A549 (cell line): ENCODE data around the gene RANBP17. TPM values are rescaled to one million over a fixed set of nuclear protein-coding genes. Genes with fewer than 3 reads are reported as not detected.
"Not testable (repeated sequence)": the region's sequence is repeated elsewhere in the genome, so short reads cannot be mapped to it uniquely, and the experiment has no call there.

Source experiments
- ATAC-seq, 2 experiments: fragments of 200-7000 bp in 1 of 2; fragments of >200 bp in 1 of 2; cut with Nextera tagmentation in 1 of 2; cut with Tn5 transposase in 1 of 2; 3 replicates each; pipeline versions ENCODE4 v1.8.0 to v1.9.1; 2018 to 2020; ENCODE audit warnings: mild to moderate bottlenecking in 1 of 2, moderate library complexity in 1 of 2
- CTCF ChIA-PET: fragments of 300-600 bp; sonication (Branson Sonifier 250); formaldehyde crosslinking; extraction: SDS; loops from one replicate; lab custom pipeline; 2021; ENCODE audit warnings: antibody characterized with exemption, inconsistent platforms; lab: Yijun Ruan, JAX
- POLR2A ChIA-PET: fragments of 350-600 bp; formaldehyde crosslinking; extraction: SDS; loops from one replicate; lab custom pipeline; 2021; ENCODE audit warnings: antibody characterized with exemption, inconsistent platforms; lab: Yijun Ruan, JAX
- DNase-seq, 2 experiments: peaks; one replicate each; pipeline versions ENCODE4 v3.0.0 to v3.0.0-alpha.2; 2011 to 2016; ENCODE audit warnings: low read depth in 1 of 2, low spot score in 1 of 2
- FAIRE-seq: peaks from 2 replicates; lab custom pipeline; 2011; peaks lifted over from hg19 to GRCh38; lab: Jason Lieb, UNC
- H3K27ac ChIP-seq, 2 experiments: fragments of >200 bp; sonication (Bioruptor Twin); formaldehyde crosslinking; 3 replicates each; pipeline ENCODE4 v1.5.1; 2016 to 2017
- H3K4me1 ChIP-seq: fragments of >200 bp; sonication (Bioruptor Twin); formaldehyde crosslinking; 3 replicates; pipeline ENCODE4 v1.6.1; 2016
- H3K4me2 ChIP-seq: fragments of >200 bp; sonication (Bioruptor Twin); formaldehyde crosslinking; 3 replicates; pipeline ENCODE4 v1.6.1; 2016
- H3K4me3 ChIP-seq: fragments of >200 bp; sonication (Bioruptor Twin); formaldehyde crosslinking; 3 replicates; pipeline ENCODE4 v1.5.1; 2016
- H3K9me3 ChIP-seq: fragments of >200 bp; sonication (Bioruptor Twin); formaldehyde crosslinking; 3 replicates; pipeline ENCODE4 v1.6.1; 2016
- CBX8 ChIP-seq: fragments of 200-600 bp; sonication (generic); IDR thresholded peaks from 2 replicates; pipeline ENCODE4 v1.6.1; 2016
- CEBPB ChIP-seq, 2 experiments: fragments of >200 bp in 1 of 2; sonication (Bioruptor Twin) in 1 of 2; formaldehyde crosslinking in 1 of 2; IDR thresholded peaks; 2 replicates each; pipeline ENCODE4 v1.6.1; 2012 to 2016
- CHD4 ChIP-seq: fragments of 200-600 bp; sonication (generic); IDR thresholded peaks from 2 replicates; pipeline ENCODE4 v1.6.1; 2016; ENCODE audit warnings: antibody characterized with exemption, mild to moderate bottlenecking, borderline replicate concordance
- EP300 ChIP-seq, 2 experiments: fragments of >200 bp; sonication (Bioruptor Twin); formaldehyde crosslinking; IDR thresholded peaks; 2 replicates in 1 of 2; 3 replicates in 1 of 2; pipeline ENCODE4 v1.6.1; 2016 to 2017
- GATA3 ChIP-seq: IDR thresholded peaks from 2 replicates; pipeline ENCODE4 v1.6.1; 2012; ENCODE audit warnings: borderline replicate concordance
- HDAC2 ChIP-seq: fragments of 200-600 bp; sonication (generic); IDR thresholded peaks from 2 replicates; pipeline ENCODE4 v1.6.1; 2016
- HEYL ChIP-seq: fragments of 250-450 bp; sonication (Bioruptor Pico); IDR thresholded peaks from 2 replicates; pipeline ENCODE4 v1.8.0; 2021; ENCODE audit warnings: mild to moderate bottlenecking, moderate library complexity
- HOXA7 ChIP-seq: fragments of 250-450 bp; sonication (Bioruptor Pico); IDR thresholded peaks from 2 replicates; pipeline ENCODE4 v1.5.0; 2020; ENCODE audit warnings: mild to moderate bottlenecking, moderate library complexity
- JUN ChIP-seq, 2 experiments: fragments of >200 bp; sonication (Bioruptor Twin); formaldehyde crosslinking; IDR thresholded peaks; 2 replicates in 1 of 2; 3 replicates in 1 of 2; pipeline ENCODE4 v1.6.1; 2016 to 2017
- JUNB ChIP-seq: fragments of >200 bp; sonication (Bioruptor Twin); formaldehyde crosslinking; IDR thresholded peaks from 2 replicates; pipeline ENCODE4 v1.6.1; 2016
- MAFK ChIP-seq: fragments of 450-650 bp; IDR thresholded peaks from 2 replicates; pipeline ENCODE4 v1.6.1; 2014; ENCODE audit not compliant: partially characterized antibody
- MAX ChIP-seq: IDR thresholded peaks from 2 replicates; pipeline ENCODE4 v1.6.1; 2012
- POLR2A ChIP-seq: IDR thresholded peaks from 2 replicates; pipeline ENCODE4 v1.6.1; 2012; ENCODE audit warnings: mild to moderate bottlenecking, low read length
- RARB ChIP-seq: fragments of 250-450 bp; sonication (Bioruptor Pico); IDR thresholded peaks from 2 replicates; pipeline ENCODE4 v1.8.0; 2021; ENCODE audit warnings: mild to moderate bottlenecking, moderate library complexity
- RCOR1 ChIP-seq: fragments of 150-350 bp; IDR thresholded peaks from 2 replicates; pipeline ENCODE4 v1.6.1; 2014; ENCODE audit warnings: antibody characterized with exemption, low read length, low read depth
- SMC3 ChIP-seq: fragments of >200 bp; sonication (Bioruptor Twin); formaldehyde crosslinking; IDR thresholded peaks from 3 replicates; pipeline ENCODE4 v1.6.1; 2018; ENCODE audit warnings: inconsistent platforms
- TP53 ChIP-seq: fragments of 250-450 bp; sonication (Bioruptor Pico); IDR thresholded peaks from 2 replicates; pipeline ENCODE4 v1.5.0; 2021; ENCODE audit warnings: mild to moderate bottlenecking, moderate library complexity
- ZFP36 ChIP-seq: fragments of 450-650 bp; IDR thresholded peaks from 2 replicates; pipeline ENCODE4 v1.6.1; 2014; ENCODE audit warnings: borderline replicate concordance; ENCODE audit not compliant: partially characterized antibody
- WGBS: methylation state at CpG from one replicate; pipeline ENCODE4 v1.1.6; 2017; ENCODE audit errors: missing lambda C conversion rate; 5-methylcytosine and 5-hydroxymethylcytosine counted together
- polyA plus RNA-seq, 4 experiments: library from polyadenylated mRNA; depleted of rRNA in 3 of 4; stranded (reverse); fragments of >200 nt; fragmentation: RNase III in 1 of 4; extraction: RNeasy Plus Mini Kit Qiagen cat#74134 plus additional on column Dnase treatment in 1 of 4; gene quantifications; 2 replicates in 3 of 4; 3 replicates in 1 of 4; pipeline ENCODE4 v1.2.3, GENCODE V29; 2011 to 2017

Gene RANBP17
- polyA plus RNA-seq, 2 of the 4 experiments (the other 2 are of a cell fraction), result 3.4 to 9.2 TPM

GRCh38 chr5:171024084-171024483 lies 162.3 kb downstream of the RANBP17 start:
- no peak overlapping the region for H3K27ac ChIP-seq
- ChIA-PET POLR2A (no interaction called here), CTCF (no interaction called here)
- DNase-seq (no peak), FAIRE-seq (no peak), ATAC-seq (no peak)
- peaks cover 29% of the 10 kb centered on the region; the same call in 2 of the 3 replicates for H3K9me3 ChIP-seq
- no peak overlapping the region for H3K4me2 ChIP-seq
- H3K4me3 ChIP-seq, result no peak overlapping the region
- H3K4me1 ChIP-seq, result no peaks in the 10 kb centered on the region
- TF ChIP-seq GATA3 (no peak), MAFK (peak; percentile 76)

DNA sequence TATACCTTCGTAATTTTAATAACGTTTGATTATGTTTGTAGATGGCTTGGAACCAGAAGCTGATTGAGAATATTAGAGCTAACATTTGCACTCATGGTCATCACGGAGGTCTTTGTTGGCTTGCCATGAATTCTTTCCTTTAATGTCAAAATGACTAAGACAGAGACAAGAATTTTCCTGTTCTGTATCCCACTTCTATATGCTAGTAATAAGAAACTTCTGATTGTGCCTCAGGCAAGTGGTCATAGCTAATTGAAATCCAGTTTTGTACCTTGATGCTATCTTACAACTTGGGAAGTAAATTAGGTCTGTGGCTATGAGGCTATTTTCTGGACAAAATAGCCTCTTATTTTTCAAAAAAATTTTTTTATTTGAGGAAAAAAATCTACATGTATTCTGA lies 167.6 kb downstream of the RANBP17 start:
- Histone ChIP-seq H3K4me1 (no peaks in the 10 kb centered on the region), H3K9me3 (peaks cover under 1% of the 10 kb centered on the region; the same call in 1 of the 3 replicates), H3K4me3 (no peak overlapping the region), H3K27ac (no peak overlapping the region), H3K4me2 (no peak overlapping the region)
- FAIRE-seq (no peak), DNase-seq (no peak), ATAC-seq (no peak)
- no peak for TF ChIP-seq HDAC2
- no peak for TF ChIP-seq JUN (IDR thresholded peaks at IDR 0.05)
- no peak for TF ChIP-seq MAX
- TF ChIP-seq HOXA7 (CRISPR knock-in tag), result no peak
- TF ChIP-seq RCOR1, result no peak
- TF ChIP-seq JUNB, result no peak
- no peak for TF ChIP-seq SMC3
- no peak for TF ChIP-seq CEBPB (IDR thresholded peaks at IDR 0.05)
- no peak for TF ChIP-seq POLR2A
- ChIA-PET CTCF (no interaction called here), POLR2A (no interaction called here)
- 94% methylated on average over 3 of the region's 3 CpGs for WGBS

DNA sequence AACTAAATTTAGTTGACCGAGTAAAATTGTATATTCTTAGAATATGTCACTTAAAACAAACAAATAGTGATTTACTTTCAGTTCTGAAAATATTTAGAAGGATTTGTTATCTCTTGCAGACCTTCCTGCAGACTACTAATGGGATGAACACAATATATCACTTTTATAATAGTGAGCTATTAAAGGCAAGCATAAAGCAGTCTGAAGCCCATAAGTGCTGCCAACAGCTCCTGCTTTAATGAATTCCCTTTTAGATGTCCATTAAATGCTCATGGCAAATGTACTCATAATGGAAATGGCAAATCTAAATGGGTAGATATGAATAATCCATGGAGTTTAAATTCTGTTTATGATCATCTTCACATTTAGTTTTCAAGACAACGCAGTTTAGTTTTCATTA lies 170.2 kb downstream of the RANBP17 start:
- H3K4me3 ChIP-seq, result no peak overlapping the region
- no peaks in the 10 kb centered on the region for H3K4me1 ChIP-seq
- TF ChIP-seq RARB (CRISPR knock-in tag), result no peak
- no peak for TF ChIP-seq EP300 (IDR thresholded peaks at IDR 0.05)
- TF ChIP-seq TP53 (CRISPR knock-in tag), result no peak
- ChIA-PET CTCF (no interaction called here), POLR2A (no interaction called here)
- 90% methylated on average over 2 of the region's 2 CpGs for WGBS
- FAIRE-seq (no peak), ATAC-seq (no peak), DNase-seq (no peak)
- H3K4me2 ChIP-seq, result no peak overlapping the region
- no peak overlapping the region for H3K27ac ChIP-seq
- no peaks in the 10 kb centered on the region for H3K9me3 ChIP-seq

- 92% methylated on average over 2 of the region's 2 CpGs for WGBS
- POLR2A ChIA-PET, result no interaction called here
- Histone ChIP-seq H3K9me3 (no peaks in the 10 kb centered on the region), H3K27ac (no peak overlapping the region), H3K4me2 (no peak overlapping the region)
- TF ChIP-seq CHD4 (no peak), MAFK (no peak)
- TF ChIP-seq, all 56 proteins: peak for 0
- Histone ChIP-seq H3K4me1 (no peaks in the 10 kb centered on the region), H3K4me3 (no peak overlapping the region)
- ATAC-seq (no peak), DNase-seq (no peak), FAIRE-seq (no peak)
- CTCF ChIA-PET, result no interaction called here
Measured at GRCh38 chr5:171032435-171032973, 170.7 kb downstream of the RANBP17 start.

DNA sequence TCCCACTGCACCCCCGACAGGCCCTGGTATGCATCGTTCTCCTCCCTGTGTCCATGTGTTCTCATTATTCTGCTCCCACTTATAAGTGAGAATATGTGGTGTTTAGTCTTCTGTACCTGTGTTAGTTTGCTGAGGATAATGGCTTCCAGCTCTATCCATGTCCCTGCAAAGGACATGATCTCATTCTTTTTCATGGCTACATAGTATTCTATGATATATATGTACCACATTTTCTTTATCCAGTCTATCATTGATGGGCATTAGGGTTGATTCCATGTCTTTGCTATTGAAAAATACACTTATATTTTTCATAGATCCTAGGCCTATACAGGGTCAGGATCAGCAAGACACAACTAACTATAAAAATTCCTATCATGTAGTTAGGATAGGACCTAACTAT lies 180.1 kb downstream of the RANBP17 start:
- H3K9me3 ChIP-seq, POLR2A ChIA-PET, H3K4me3 ChIP-seq, H3K27ac ChIP-seq, DNase-seq, FAIRE-seq, H3K4me2 ChIP-seq, CTCF ChIA-PET, ATAC-seq, H3K4me1 ChIP-seq: not testable (repeated sequence)
- WGBS, result 95% methylated on average over 2 of the region's 2 CpGs

DNA sequence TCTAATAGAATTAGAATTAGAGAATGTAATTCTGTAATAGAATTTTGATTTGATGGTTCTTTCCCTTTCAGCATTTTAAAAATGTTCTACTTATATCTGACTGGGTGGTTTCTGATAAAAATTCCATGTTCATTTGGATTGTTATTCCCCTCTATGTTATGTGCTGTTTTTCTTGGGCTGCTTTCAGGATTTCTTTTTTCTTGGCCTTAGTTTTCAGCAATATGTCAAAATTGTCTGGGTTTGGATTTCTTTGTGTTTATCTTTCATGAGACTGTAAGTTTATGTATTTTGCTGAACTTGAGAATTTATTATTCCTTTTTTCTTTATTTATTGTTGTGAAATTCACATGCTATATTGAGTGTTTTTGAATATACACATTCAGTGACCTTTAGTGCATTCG lies 189.1 kb downstream of the RANBP17 start:
- H3K4me3 ChIP-seq, result no peak overlapping the region
- H3K4me2 ChIP-seq, result no peak overlapping the region
- no peak overlapping the region for H3K27ac ChIP-seq
- ATAC-seq (no peak), DNase-seq (no peak), FAIRE-seq (no peak)
- 0 out of 3 replicates have a peak, but pooled peaks cover 4% of the 10 kb centered on the region for H3K9me3 ChIP-seq
- TF ChIP-seq GATA3 (no peak), ZFP36 (no peak), CEBPB (IDR thresholded peaks at IDR 0.05) (no peak), CBX8 (no peak), SMC3 (no peak), HEYL (no peak), POLR2A (no peak)
- H3K4me1 ChIP-seq, result no peaks in the 10 kb centered on the region
- ChIA-PET CTCF (no interaction called here), POLR2A (no interaction called here)
- 86% methylated on average over 1 of the region's 1 CpG for WGBS
